ENCODE results near the gene CLDN9.

GRCh38 chr16:3060339-3061127, 47.8 kb downstream of the CLDN9 start:
- TF ChIP-seq REST (IDR thresholded peaks at IDR 0.05; ENCODE audit: borderline replicate concordance) (no peak), CTCF (IDR thresholded peaks at IDR 0.05; ENCODE audit: poor library complexity, severe bottlenecking) (no peak), POLR2AphosphoS5 (IDR thresholded peaks at IDR 0.05) (no peak)

All from neural cell (in vitro differentiated cells).